Type B pancreatic cell (in vitro differentiated cells): ENCODE measurements around the gene EDEM1. TPM values are rescaled to one million over a fixed set of nuclear protein-coding genes. Genes with fewer than 3 reads are reported as not detected.
A peak's percentile ranks its signal among the peaks of the same experiment; 100 is the strongest.
"Not testable (repeated sequence)": the region's sequence is repeated elsewhere in the genome, so short reads cannot be mapped to it uniquely, and the experiment has no call there.

ENCODE experiments used
- DNase-seq: peaks from one replicate; pipeline ENCODE4 v3.0.0; 2021; ENCODE audit warnings: mixed read lengths; ENCODE audit not compliant: unreplicated experiment; ENCODE audit errors: extremely low spot score
- H3K27ac Mint-ChIP-seq: 2 replicates; pipeline ENCODE4 v1.8.0; 2021; ENCODE audit warnings: mild to moderate bottlenecking, mixed read lengths
- H3K27me3 Mint-ChIP-seq: 2 replicates; pipeline ENCODE4 v1.8.0; 2021; ENCODE audit warnings: mixed read lengths
- H3K36me3 Mint-ChIP-seq: 2 replicates; pipeline ENCODE4 v1.8.0; 2021; ENCODE audit warnings: mixed read lengths
- H3K4me1 Mint-ChIP-seq: one replicate; pipeline ENCODE4 v1.8.0; 2021; ENCODE audit warnings: mixed read lengths; ENCODE audit not compliant: unreplicated experiment
- H3K4me3 Mint-ChIP-seq: 2 replicates; pipeline ENCODE4 v1.8.0; 2021; ENCODE audit warnings: mild to moderate bottlenecking, mixed read lengths
- H3K9me3 Mint-ChIP-seq: 2 replicates; pipeline ENCODE4 v1.8.0; 2021; ENCODE audit warnings: mixed read lengths
- CTCF ChIP-seq: fragments of 200-600 bp; sonication (generic); conservative IDR thresholded peaks from 2 replicates; pipeline ENCODE4 v1.5.0; 2021; ENCODE audit warnings: antibody characterized with exemption, mild to moderate bottlenecking
- total RNA-seq: library from RNA; stranded (reverse); gene quantifications from 2 replicates; pipeline ENCODE4 v1.2.1, GENCODE V29; 2021; ENCODE audit warnings: low replicate concordance

The EDEM1 gene
- total RNA-seq, 1 donor from 2014 or later, result 20.2 TPM

- peaks cover 2% of the 10 kb centered on the region for H3K27me3 Mint-ChIP-seq
- H3K4me1 Mint-ChIP-seq, result no peaks in the 10 kb centered on the region
- H3K9me3 Mint-ChIP-seq, result no peaks in the 10 kb centered on the region
- no peak overlapping the region for H3K4me3 Mint-ChIP-seq
- TF ChIP-seq CTCF, result no peak
- H3K27ac Mint-ChIP-seq, result no peak overlapping the region
- no peaks in the 10 kb centered on the region for H3K36me3 Mint-ChIP-seq
- DNase-seq, result no peak
These were observed 53.2 kb downstream of the EDEM1 start for GRCh38 chr3:5240740-5241139.

GRCh38 chr3:5242785-5243184 lies 55.3 kb downstream of the EDEM1 start:
- H3K27ac Mint-ChIP-seq, DNase-seq, H3K27me3 Mint-ChIP-seq, H3K9me3 Mint-ChIP-seq, H3K4me1 Mint-ChIP-seq, H3K4me3 Mint-ChIP-seq, H3K36me3 Mint-ChIP-seq: not testable (repeated sequence)

GRCh38 chr3:5245927-5246326 lies 58.4 kb downstream of the EDEM1 start:
- Mint-ChIP-seq H3K9me3 (no peaks in the 10 kb centered on the region), H3K27me3 (no peaks in the 10 kb centered on the region), H3K27ac (no peak overlapping the region), H3K4me3 (no peak overlapping the region), H3K4me1 (peaks cover 9% of the 10 kb centered on the region), H3K36me3 (no peaks in the 10 kb centered on the region)
- no peak for DNase-seq
- TF ChIP-seq CTCF, result no peak

- Mint-ChIP-seq H3K4me1 (peaks cover 12% of the 10 kb centered on the region), H3K27ac (no peak overlapping the region), H3K36me3 (no peaks in the 10 kb centered on the region), H3K9me3 (no peaks in the 10 kb centered on the region), H3K4me3 (no peak overlapping the region), H3K27me3 (no peaks in the 10 kb centered on the region)
- no peak for DNase-seq
- TF ChIP-seq CTCF, result no peak
These were observed 61.3 kb downstream of the EDEM1 start for GRCh38 chr3:5248822-5249221.

- H3K36me3 Mint-ChIP-seq, result no peaks in the 10 kb centered on the region
- peak overlapping the region; percentile 44 for H3K4me3 Mint-ChIP-seq
- peaks cover 7% of the 10 kb centered on the region for H3K9me3 Mint-ChIP-seq
These were observed 63.1 kb downstream of the EDEM1 start for GRCh38 chr3:5250467-5251195.

More at GRCh38 chr3:5250467-5251195, 63.1 kb downstream of the EDEM1 start:
- H3K4me1 Mint-ChIP-seq, result peaks cover 17% of the 10 kb centered on the region
- no peak for TF ChIP-seq CTCF
- peak overlapping the region; percentile 29 for H3K27ac Mint-ChIP-seq
- DNase-seq, result no peak
- no peaks in the 10 kb centered on the region for H3K27me3 Mint-ChIP-seq
